Ishikawa (cell line): ENCODE data around the gene COMMD1.

Experiments used
- CEBPB ChIP-seq: IDR thresholded peaks from 2 replicates; pipeline ENCODE4 v1.6.1; 2012
- CREB1 ChIP-seq: IDR thresholded peaks from 2 replicates; pipeline ENCODE4 v1.6.1; 2012; ENCODE audit warnings: low read depth
- EP300 ChIP-seq: IDR thresholded peaks from 2 replicates; pipeline ENCODE4 v1.6.1; 2012; ENCODE audit warnings: borderline replicate concordance
- FOXM1 ChIP-seq: IDR thresholded peaks from 2 replicates; pipeline ENCODE4 v1.6.1; 2012; ENCODE audit warnings: low read depth, borderline replicate concordance
- RAD21 ChIP-seq: IDR thresholded peaks from 2 replicates; pipeline ENCODE4 v1.6.1; 2012; ENCODE audit warnings: low read depth
- REST ChIP-seq: IDR thresholded peaks from 2 replicates; pipeline ENCODE4 v1.6.1; 2012; ENCODE audit warnings: low read depth, mild to moderate bottlenecking
- TCF12 ChIP-seq: IDR thresholded peaks from 2 replicates; pipeline ENCODE4 v1.6.1; 2012; ENCODE audit warnings: low read depth
- TEAD4 ChIP-seq: IDR thresholded peaks from 2 replicates; pipeline ENCODE4 v1.6.1; 2012
- YY1 ChIP-seq: IDR thresholded peaks from 2 replicates; pipeline ENCODE4 v1.6.1; 2012; ENCODE audit warnings: low read depth
- ZBTB7A ChIP-seq: IDR thresholded peaks from 2 replicates; pipeline ENCODE4 v1.6.1; 2012; ENCODE audit warnings: low read depth
- TF ChIP-seq, protein P1 (sequence below): IDR thresholded peaks from 2 replicates; pipeline ENCODE4 v1.6.1; 2012

- no peak for TF ChIP-seq CREB1
- no peak for TF ChIP-seq YY1
- TF ChIP-seq EP300 = no peak
- TF ChIP-seq, protein P1, sequence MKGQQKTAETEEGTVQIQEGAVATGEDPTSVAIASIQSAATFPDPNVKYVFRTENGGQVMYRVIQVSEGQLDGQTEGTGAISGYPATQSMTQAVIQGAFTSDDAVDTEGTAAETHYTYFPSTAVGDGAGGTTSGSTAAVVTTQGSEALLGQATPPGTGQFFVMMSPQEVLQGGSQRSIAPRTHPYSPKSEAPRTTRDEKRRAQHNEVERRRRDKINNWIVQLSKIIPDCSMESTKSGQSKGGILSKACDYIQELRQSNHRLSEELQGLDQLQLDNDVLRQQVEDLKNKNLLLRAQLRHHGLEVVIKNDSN = no peak
- TF ChIP-seq REST = no peak
- TF ChIP-seq RAD21 = no peak
- TF ChIP-seq TEAD4 = no peak
- no peak for TF ChIP-seq CEBPB
- no peak for TF ChIP-seq TCF12
- TF ChIP-seq ZBTB7A = no peak
- TF ChIP-seq FOXM1 = no peak
Observed at GRCh38 chr2:61938511-61938910, 33.0 kb downstream of the COMMD1 start.
